ENCODE measurements around the gene FTL. TPM values are rescaled to one million over a fixed set of nuclear protein-coding genes. Genes with fewer than 3 reads are reported as not detected.

FTL gene
- total RNA-seq, 4 donors from 2014 or later = 6,104 to 9,580 (median 8,850) TPM

GRCh38 chr19:48966541-48967345 is 1.6 kb downstream of the FTL start:
- ATAC-seq (ENCODE audit: low FRiP score) (no peak), DNase-seq (ENCODE audit: low spot score) (no peak)
- TF ChIP-seq CTCF (IDR thresholded peaks at IDR 0.05) = no peak

GRCh38 chr19:48967346-48968178 is 2.5 kb downstream of the FTL start:
- ATAC-seq (ENCODE audit: low FRiP score) = peak; percentile 1
- TF ChIP-seq CTCF (IDR thresholded peaks at IDR 0.05) = no peak

DNA sequence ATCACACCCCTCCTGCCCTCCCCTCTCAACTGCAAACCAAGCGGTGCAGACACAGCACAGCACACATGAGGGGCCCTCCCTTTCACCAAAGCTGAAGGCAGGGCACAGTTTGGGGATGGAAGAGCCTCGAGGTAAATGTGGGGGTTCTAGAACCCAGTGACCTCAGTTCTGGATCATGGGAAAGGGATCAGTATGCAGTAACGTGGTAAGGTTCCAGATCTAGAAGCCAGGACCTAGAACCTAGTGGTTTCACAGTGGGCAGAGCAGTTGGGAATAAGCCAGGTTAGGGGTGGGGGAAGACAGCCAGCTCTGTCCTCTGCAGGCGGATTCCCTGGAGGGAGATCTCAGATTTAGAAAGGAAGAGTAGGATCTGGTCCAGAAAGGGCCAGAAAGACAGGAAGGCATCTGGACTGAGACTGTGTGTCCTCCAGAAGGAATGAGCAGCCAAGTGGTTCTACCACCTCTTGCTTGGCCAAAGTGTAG is 3.1 kb downstream of the FTL start:
- DNase-seq (ENCODE audit: low spot score) = no peak
- TF ChIP-seq CTCF (IDR thresholded peaks at IDR 0.05) = no peak
- peak; percentile 5 for ATAC-seq (ENCODE audit: low FRiP score)

More at GRCh38 chr19:48967346-48968178, 2.5 kb downstream of the FTL start:
- no peak for DNase-seq (ENCODE audit: low spot score)

DNA sequence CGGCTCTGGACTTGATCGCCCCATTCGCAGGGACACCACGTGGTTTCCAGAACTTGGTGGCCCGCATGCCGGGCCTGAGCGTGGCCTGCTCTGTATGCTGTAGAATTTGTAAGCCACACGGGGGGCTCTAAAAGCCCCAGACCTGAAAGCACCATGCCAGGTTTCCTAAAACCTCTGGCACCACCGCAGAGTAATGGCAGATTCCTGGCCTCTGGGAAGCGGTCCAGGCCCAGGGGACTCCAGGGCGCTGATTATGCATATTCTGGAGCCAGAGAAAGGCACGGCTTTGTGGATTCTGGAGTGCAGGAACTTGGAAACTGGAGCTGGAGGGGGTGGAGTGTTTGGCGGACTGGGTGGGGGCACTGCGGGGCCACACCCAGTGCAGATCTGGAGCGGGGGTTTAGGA is 3.7 kb downstream of the FTL start:
- TF ChIP-seq CTCF (IDR thresholded peaks at IDR 0.05) = no peak
- ATAC-seq (ENCODE audit: low FRiP score) (no peak), DNase-seq (ENCODE audit: low spot score) (no peak)

DNA sequence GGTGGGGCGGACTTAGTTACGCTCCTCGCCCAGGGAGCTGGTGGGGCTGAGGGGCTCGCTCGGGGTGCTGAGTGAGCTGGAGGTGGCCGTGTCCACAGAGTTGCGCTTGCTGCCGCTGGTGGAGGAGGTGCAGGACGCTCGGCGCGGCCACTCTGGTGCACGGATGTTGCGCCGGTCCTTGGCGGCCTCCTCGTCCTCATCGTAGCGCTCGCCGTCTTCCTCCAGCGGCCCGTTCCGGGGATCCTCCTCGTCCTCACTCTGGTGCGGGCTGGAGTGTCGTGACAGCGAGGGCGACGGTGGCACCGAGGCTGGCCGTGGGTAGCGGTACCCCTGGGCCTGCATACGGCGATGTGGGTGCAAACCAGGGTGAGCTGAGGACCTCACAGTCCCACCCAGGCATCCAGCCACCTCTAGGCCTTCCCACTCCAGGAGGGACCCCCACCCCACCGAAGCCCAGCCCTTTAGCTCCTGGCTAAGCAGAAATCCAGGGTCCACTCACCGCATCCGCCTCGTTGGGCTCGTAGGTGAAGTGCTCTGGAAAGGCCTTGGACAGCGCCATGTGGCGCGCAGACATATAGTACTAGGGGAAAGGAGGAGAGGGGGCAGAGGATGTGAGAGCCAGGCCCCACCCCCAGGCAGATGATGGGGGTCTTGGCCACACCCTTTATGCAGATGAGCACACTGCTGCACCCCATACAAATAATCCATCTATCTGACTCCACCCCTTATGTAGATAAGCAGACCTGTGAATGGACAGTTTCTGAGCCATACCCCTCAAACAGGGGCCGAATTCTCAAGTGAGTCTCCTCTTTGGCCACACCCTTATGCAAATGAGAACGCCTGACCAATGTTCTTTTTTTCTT is 4.4 kb downstream of the FTL start:
- TF ChIP-seq CTCF (IDR thresholded peaks at IDR 0.05) = no peak
- DNase-seq (ENCODE audit: low spot score) (no peak), ATAC-seq (ENCODE audit: low FRiP score) (no peak)

GRCh38 chr19:48970139-48970766 is 5.1 kb downstream of the FTL start:
- TF ChIP-seq CTCF (IDR thresholded peaks at IDR 0.05) = no peak
- ATAC-seq (ENCODE audit: low FRiP score) = no peak
- no peak for DNase-seq (ENCODE audit: low spot score)
